Measurements from ENCODE around the gene LAMTOR3.

Gene LAMTOR3

DNA sequence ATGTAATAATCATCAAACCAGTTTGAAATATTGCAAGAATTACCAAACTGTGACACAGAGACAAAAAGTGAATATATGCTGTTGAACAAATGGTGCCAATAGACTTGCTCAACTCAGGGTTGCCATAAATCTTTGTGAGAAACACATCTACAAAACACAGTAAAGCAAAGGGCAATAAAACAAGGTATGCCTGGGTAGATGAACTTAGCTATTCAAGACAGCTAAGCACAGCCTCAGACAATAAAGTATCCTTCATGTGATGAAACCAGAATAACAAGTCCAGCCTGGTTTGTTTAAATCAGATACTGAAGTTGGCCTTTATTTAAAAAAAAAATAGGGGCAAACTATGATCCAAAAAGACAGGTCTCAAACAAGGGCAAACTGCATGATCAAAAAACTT is 19.2 kb downstream of the LAMTOR3 start:
- no peak for DNase-seq (ENCODE audit: low read depth)
- no peak overlapping the region for H3K4me3 ChIP-seq (ENCODE audit: low read depth, low read length)
- TF ChIP-seq CTCF (IDR thresholded peaks at IDR 0.05; ENCODE audit: low read depth, low read length, missing control alignments) = no peak
- in situ Hi-C loops (cut with HindIII; ENCODE audit: low sequenced_read_pairs) = no loop called here

GRCh38 chr4:99872570-99872969 is 21.7 kb downstream of the LAMTOR3 start:
- DNase-seq (ENCODE audit: low read depth) = no peak
- in situ Hi-C loops (cut with HindIII; ENCODE audit: low sequenced_read_pairs) = no loop called here
- no peak overlapping the region for H3K4me3 ChIP-seq (ENCODE audit: low read depth, low read length)
- TF ChIP-seq CTCF (IDR thresholded peaks at IDR 0.05; ENCODE audit: low read depth, low read length, missing control alignments) = no peak

DNA sequence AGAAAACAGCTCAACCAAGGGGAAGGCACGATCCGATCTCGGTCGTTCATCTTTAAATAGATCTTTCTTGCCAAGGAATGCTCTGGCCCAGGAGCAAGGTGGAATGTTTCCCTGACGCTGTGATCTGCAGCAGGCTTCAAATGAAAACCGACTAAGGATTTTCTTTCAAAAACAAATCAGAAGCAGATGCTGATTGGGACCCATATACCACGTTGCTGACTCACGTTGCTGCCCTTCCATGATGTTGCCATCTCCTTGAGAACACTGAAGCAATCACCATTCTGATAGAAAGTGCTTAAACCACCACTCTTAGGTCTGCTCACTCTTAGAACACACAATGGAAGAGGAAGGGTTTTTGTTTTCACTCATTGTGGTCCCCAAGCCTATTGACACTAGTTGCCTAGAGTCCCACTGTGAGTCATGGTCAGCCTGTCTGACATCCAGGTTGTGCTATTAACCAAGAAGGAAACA is 26.1 kb downstream of the LAMTOR3 start:
- no peak for TF ChIP-seq CTCF (IDR thresholded peaks at IDR 0.05; ENCODE audit: low read depth, low read length, missing control alignments)
- in situ Hi-C loops (cut with HindIII; ENCODE audit: low sequenced_read_pairs) = no loop called here
- DNase-seq (ENCODE audit: low read depth) = peak; percentile 19
- no peak overlapping the region for H3K4me3 ChIP-seq (ENCODE audit: low read depth, low read length)

DNA sequence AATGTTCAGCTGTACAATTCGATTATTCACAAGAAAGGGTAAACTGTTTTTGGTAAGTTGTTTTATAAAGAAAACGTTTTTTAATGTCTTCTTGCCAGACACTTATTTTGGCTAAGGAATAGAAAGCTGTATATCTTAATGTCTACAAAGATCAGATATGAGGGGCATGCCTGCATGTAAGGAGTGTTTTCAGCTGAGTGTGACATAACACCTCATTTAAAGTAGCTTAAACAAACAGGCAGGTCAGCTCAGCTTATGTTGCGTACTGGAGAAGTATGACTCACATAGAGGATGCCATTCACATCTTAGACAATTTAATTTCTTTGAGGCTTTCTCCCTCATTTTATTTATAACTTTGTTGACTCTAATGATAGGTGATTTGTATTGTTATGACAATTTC is 30.4 kb downstream of the LAMTOR3 start:
- TF ChIP-seq CTCF (IDR thresholded peaks at IDR 0.05; ENCODE audit: low read depth, low read length, missing control alignments) = no peak
- in situ Hi-C loops (cut with HindIII; ENCODE audit: low sequenced_read_pairs) = no loop called here
- no peak for DNase-seq (ENCODE audit: low read depth)
- H3K4me3 ChIP-seq (ENCODE audit: low read depth, low read length) = no peak overlapping the region

- in situ Hi-C loops (cut with HindIII; ENCODE audit: low sequenced_read_pairs) = no loop called here
- DNase-seq (ENCODE audit: low read depth) = no peak
- H3K4me3 ChIP-seq (ENCODE audit: low read depth, low read length) = no peak overlapping the region
- TF ChIP-seq CTCF (IDR thresholded peaks at IDR 0.05; ENCODE audit: low read depth, low read length, missing control alignments) = no peak
Observed at GRCh38 chr4:99861120-99861905, 32.9 kb downstream of the LAMTOR3 start.

DNA sequence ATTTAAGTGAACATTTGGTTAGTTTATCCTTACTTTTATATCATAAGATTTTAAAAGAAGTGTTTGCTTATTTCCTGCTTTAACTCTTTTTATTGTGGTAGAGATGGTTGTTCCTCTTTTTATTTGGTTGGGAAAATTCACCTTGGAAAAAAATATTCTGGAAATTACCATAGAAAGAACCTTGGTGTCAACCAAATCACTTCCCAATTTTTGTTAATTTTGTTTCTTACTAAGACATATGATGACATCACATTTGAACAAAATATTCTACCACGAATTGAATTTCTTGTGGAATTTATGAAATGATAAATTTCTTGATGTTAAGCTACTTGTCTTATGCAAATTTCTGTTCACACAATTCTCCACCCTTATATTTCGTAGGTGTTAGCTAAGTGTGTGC is 33.7 kb downstream of the LAMTOR3 start:
- no peak for DNase-seq (ENCODE audit: low read depth)
- in situ Hi-C loops (cut with HindIII; ENCODE audit: low sequenced_read_pairs) = no loop called here
- H3K4me3 ChIP-seq (ENCODE audit: low read depth, low read length) = no peak overlapping the region
- no peak for TF ChIP-seq CTCF (IDR thresholded peaks at IDR 0.05; ENCODE audit: low read depth, low read length, missing control alignments)
